ENCODE data around the gene NDUFAF8. TPM values are rescaled to one million over a fixed set of nuclear protein-coding genes. Genes with fewer than 3 reads are reported as not detected.

Gene NDUFAF8
- total RNA-seq, 2 donors from 2014 or later = 23.2 to 29.9 TPM

DNA sequence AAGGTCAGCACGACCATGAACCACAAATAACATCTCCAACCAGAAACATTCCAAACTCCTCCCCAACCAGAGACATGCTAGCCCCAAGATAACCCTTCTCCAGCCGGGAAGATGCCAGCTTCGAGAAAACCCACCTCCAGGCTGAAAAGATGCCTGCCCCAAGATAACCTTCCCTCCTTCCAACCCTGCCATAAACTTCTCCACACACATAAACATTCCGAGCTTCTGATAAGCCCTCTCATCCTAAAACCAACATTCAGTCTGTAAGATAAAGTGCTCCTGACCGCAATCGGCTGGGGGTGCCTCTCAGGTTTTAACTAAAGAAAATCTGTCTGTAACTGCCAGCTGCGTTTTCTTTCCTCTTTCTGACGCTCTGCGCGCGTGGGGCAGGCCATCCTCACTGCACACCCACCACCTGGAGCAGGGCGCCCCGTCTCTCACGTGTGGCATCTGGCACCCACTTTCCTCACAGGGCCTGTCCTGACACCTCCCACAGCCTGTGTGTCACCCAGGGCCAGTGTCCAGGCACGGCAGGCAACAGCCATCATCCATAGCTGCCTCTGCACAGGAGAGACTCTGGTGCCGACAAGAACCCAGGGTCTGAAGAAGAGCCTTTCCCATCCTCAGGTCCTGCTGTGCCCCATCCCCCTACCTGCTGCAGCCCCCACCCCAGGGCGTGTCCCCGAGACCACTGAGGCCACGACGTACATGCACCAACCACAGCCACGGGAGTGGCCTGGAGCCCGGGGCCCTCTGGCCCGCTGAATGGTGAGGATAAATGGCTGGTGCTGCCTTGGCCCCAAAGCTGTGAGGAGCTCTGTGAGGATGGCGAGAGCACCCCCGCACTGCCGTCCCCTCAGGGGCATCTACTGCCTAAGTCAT is 3.9 kb upstream of the NDUFAF8 start:
- no peak for ATAC-seq
- intact Hi-C loops (cut with DNase I, micrococcal nuclease) = no loop called here

DNA sequence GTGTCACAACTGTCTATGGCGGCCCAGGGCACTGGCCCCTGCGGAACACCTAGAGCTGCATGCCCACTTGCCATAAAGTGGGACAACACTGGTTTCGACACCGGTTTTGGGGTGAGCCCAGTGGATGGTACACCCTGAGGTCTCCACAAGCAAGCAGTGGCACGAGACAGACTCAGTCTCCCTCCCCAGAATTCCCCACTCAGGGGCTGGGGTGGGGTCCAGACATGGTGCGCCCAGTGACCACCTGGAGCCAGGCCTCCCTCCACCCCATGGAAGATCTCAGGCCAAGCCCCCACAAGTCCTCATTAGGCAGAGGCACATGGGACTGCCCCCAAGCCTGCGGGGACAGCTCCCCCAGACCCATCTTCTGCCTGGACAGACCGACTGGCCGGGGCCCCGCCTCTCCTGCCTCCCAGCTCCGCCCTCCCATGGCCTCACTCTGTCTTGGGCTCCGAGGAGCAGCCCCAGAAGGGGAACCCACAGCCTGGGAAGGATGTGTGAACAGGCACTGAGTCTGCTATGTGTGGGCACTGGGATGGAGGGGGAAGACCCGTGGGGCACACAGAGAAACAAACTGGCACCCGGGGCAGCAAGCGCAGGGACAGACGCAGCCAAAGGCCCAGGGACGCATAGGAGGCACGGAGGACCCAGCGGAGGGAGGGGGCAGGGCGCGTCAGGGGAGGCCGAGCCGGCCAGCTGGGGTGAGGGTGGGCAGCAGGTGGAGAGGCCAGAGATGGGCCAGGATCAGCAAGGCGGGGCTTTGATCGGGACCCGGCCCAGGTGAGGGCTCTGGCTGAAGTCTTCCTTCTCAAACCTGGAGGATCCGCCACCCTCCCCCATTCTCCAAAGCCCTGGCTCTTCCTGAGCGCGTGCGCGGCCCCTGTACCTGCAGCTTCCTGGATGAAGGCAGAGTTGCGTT is 3.0 kb upstream of the NDUFAF8 start:
- intact Hi-C loops (cut with DNase I, micrococcal nuclease) = no loop called here
- no peak for DNase-seq
- ATAC-seq = no peak

More for the DNA sequence above, 3.9 kb upstream of the NDUFAF8 start:
- no peak for DNase-seq

DNA sequence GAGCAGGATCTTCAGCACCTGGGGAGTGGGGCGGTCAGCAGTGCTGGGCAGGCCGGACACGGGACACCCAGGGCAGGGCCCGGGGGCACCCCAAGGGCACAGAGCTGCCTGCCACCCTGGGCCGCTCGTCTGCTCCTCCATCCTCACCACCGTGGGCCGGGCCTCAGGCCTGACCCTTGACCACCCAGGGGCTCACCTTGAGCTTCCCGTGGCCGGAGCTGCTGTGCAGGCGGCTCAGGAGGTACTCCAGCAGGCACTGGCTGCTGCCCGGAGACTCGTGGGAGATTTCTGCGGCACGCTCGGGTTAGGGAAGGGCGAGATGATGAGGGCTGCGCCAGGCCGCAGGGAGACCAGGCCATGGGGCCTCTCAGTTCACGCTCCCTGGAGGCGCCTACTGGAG is 2.3 kb upstream of the NDUFAF8 start:
- ATAC-seq (no peak), DNase-seq (no peak)
- intact Hi-C loops (cut with DNase I, micrococcal nuclease) = no loop called here

DNA sequence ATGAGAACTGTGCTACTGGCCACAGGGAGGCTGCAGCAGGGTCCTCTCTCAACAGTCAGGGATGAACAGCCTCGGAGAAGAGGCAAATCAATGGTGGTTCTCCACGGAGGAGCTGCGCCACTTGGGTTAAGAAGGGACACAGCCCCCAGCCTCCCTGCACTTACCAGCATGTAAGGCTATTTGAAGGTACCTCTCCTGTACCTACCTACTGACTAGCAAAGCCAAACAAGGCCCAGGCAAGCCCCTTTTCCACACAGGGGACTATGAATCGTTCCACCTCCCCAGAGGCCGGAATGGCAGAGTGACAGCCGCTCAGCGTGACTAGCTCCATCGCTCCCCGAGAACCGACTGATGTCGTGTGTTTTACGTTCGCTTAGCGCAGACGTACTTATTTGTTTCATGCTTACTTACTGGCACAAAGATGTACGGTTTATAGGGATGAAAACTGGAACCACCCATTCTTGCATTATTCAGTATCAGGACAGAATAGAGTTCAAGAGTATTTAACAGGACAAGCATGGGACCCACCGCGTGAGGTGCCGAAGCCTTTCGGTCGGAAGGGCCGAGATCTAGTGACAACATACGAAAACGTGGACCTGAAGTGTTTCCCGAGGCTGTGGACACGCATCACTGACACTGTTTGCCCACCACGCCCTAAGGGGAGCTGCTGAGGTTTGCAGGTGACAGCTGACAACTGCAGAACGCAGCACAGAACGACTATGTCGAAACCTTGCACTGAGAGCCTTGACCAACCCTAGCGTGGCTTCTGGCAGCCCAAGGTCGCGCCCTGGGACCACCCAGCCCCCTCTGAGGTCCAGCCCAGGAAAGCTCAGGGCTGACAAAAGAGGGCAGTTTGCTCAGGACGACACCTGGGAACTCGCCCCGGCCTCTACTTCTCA is 1.3 kb upstream of the NDUFAF8 start:
- intact Hi-C loops (cut with DNase I, micrococcal nuclease) = no loop called here
- ATAC-seq (no peak), DNase-seq (no peak)

DNA sequence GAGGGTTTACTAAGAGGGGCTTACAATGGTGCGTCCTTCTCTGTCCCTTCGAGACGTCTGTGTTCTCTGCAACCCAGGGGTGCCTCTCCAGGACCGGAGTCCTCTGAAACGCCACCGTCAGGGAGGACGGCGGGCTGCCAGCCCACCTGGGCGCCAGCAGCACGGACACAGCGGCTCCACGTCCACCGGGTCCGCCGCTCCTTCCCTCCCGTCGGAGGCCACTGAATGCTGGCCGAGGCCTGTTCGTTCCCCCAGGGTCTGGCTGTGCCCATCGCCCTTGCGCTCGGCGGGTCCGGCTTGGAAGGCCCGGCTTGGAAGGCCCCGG is 666 bp upstream of the NDUFAF8 start:
- intact Hi-C loops (cut with DNase I, micrococcal nuclease) = no loop called here
- ATAC-seq = no peak
- DNase-seq = no peak

DNA sequence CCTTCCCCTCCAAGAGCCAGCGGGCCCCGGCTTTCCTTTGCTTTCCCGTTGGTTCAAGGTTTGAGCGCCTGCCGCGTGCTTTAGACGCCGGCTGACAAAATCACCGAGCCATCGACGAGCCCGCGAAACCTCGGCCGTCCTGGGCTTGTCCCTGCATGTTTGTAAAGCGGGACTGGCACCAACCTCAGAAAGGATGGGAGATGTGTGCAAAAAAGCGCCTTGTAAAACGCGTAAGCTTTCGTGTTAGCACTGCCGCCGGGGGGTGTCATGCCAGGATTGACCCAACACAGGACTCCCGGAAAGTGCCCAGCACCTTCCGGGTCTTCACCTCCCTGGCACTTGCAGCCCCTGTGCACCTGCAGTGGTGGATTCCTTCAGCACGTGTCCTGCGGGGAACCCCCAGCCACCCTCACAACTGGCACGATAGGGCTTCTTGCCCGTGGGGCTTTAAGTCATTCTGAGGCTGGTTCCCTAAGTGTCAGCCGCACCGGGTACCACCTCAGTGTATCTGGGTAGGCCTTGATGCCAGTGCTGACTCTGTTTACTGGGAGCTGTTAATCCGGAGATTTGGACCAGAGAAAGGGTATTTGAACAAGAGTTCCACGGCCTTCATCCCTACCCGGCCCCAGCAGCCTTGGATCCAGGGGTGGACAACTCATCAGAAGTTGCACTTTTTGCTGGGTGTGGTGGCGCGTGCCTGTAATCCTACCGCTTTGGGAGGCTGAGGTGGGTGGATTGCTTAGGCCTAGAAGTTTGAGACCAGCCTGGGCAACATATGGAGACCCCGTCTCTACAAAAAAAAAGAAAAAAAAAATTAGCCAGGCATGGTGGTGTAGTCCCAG is 817 bp downstream of the NDUFAF8 start:
- intact Hi-C loops (cut with DNase I, micrococcal nuclease) = no loop called here
- ATAC-seq (peak; percentile 2), DNase-seq (peak in 1 of 2 donors; percentile 39)

DNA sequence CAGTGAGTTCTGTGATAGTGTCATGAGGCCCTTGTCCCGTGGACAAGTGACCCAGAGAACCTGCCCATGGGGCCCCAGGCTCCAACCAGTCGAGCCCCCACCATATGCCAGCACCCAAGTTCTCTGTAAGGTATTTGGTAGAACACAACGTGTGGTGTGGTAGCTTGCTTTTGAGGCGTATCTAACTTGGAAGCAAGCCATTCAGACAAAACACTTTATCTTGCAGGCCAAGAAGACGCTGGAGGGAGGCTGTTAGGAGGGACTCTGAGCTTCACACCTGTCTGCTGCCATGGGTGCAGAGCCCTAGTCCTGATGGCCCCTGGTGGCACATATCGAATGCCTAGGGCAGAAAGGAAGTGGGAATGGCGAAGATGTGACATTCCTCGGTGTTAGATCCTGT is 1.6 kb downstream of the NDUFAF8 start:
- no peak for ATAC-seq
- intact Hi-C loops (cut with DNase I, micrococcal nuclease) = no loop called here
- DNase-seq = no peak

DNA sequence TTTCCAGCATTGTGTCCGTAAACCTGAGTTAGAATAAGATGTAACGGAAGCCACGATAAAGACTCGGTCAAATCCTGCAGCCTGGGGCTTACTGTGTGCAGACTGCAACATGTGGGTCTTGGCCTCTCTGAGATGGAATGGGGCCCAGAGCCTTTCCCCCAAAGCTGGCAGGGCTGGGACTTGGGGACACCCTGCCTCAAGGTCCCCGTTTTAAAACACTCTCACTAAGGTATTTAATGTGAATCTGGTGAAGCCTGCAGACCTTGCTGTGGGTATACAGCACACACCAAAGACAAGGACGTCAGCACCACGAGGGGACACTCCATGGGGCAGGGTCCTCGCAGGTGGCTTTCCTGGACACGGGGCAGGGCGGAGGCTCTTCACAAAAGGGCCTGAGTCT is 2.1 kb downstream of the NDUFAF8 start:
- intact Hi-C loops (cut with DNase I, micrococcal nuclease) = no loop called here
- ATAC-seq (no peak), DNase-seq (no peak)

DNA sequence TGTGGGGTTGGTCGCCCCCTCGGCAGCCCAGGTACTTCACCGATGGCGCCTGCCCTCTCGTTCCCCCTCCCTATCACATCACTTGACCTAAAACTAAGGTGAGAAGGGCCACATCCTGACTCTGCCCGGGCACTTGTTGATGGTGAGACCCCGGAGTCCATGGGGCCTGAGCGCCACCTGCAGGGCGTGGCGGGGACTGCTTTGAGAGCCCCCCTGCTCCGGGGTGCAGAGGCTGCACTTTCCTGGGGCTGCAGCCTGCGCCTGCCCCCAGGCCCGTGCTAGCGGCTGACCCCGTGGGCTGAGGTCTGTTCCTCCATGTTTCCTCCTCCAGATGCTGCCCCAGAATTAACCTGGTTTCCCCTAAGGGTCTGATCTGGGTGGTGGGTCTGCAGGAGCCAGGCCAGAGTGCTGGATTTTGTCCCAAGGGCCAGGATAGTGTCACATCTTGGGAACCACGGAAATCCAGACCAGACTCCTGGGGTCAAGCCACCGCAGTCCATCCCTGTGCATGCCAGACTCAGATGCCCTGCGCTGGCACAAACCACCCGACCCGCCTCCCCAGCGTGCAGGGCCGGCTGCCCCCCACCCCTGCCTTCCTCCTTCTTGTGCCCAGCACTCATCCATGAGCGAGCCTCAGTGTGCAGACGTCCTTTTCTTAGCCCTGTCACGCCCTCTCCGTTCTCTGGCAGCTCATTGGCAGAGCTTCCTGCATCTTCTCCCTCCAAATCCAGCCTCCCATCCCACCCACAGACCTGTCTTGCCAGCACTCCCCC is 2.7 kb downstream of the NDUFAF8 start:
- ATAC-seq (no peak), DNase-seq (peak in 1 of 2 donors; percentile 47)
- intact Hi-C loops (cut with DNase I, micrococcal nuclease) = no loop called here

DNA sequence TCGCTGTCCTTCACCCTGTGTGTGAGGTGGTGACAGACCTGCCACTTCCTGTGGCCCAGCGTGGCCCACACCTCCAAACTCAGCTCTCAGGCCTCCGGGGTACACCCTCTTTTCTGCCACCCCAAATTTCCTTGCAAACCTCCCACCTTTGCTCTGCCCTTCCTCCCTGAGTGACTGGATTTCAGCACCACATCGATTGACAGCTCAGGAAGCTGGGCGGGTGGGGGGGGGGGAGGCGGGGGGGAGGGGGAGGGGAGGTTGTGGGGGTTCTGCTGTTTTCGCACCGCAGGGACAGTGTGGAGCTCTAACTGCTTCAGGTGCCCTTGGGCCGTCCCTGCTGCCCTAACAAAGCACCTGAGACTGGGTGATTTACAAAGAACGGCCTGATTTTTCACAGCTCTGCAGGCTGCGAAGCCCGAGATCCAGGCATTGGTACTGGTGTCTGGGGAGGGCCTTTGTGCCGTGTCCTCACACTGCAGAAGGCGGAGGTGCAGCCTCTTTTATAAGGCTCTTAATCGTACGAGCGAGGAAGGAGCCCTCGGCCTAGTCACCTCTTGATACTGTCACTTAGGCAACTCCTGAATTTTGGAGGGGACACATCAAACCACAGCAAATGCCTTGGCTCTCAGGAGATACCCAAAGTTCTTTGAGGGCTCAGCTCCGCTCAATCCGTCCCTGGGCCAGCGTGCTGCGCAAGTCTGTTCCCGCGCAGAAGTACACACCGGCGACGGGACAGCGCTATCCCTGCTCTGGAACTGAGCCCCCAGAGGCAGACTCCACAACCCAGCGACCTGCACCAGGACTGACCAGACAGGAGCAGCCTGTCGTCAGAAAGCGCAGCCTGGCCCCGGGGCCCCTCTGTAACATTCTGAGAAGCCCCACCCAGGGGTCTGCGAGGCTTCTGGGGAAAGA is 3.6 kb downstream of the NDUFAF8 start:
- intact Hi-C loops (cut with DNase I, micrococcal nuclease) = no loop called here
- no peak for ATAC-seq

DNA sequence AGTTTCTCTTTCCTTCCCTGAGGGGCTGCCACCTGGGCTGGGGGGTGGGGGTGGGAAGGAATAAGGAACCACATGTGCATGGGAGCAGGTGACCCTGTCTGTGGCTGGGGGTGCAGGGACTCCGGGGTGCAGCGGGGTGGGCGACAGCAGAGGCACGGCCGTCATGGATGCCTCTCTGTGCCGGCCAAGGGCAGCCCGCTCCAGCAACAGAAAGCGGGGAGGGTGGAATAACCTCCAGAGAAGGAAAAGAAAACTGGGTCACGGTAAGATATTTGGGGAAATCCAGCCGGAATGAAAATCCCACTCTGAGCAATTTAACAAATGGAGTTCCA is 4.2 kb downstream of the NDUFAF8 start:
- ATAC-seq (no peak), DNase-seq (no peak)
- intact Hi-C loops (cut with DNase I, micrococcal nuclease) = no loop called here

More for the DNA sequence above, 3.6 kb downstream of the NDUFAF8 start:
- DNase-seq = no peak

DNA sequence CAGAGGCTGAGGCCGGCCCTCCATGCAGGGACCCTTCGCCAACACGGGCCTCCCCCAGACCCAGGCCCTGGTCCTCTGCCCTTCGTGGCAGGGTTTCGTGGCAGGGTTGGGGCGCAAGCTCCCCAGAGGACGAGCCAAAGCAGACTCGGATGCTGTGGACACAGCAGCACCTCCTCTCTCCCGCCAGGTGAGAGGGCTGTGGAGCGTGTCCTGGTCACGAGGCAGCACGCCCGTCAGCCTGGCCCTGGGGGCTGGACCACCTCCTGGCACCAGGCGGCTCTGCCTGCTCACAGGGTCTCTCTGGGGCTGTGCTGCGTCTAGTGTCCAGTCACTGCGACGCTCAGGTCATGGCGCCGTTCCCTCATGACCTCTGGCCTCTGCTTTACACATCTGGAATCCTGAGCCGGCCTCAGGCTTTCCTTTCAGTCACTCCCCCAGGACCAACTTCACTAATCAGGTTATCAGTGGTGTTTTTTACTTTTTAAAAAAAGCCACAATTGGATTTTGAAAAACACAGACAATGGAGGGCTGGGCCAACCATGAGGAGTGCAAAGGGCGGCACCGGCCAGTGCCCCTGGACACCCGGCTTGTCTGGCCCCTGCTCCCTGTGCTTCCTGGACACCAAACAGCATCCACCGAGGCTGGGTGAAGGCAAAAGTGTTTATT is 5.4 kb downstream of the NDUFAF8 start:
- intact Hi-C loops (cut with DNase I, micrococcal nuclease) = no loop called here
- no peak for ATAC-seq
- no peak for DNase-seq

DNA sequence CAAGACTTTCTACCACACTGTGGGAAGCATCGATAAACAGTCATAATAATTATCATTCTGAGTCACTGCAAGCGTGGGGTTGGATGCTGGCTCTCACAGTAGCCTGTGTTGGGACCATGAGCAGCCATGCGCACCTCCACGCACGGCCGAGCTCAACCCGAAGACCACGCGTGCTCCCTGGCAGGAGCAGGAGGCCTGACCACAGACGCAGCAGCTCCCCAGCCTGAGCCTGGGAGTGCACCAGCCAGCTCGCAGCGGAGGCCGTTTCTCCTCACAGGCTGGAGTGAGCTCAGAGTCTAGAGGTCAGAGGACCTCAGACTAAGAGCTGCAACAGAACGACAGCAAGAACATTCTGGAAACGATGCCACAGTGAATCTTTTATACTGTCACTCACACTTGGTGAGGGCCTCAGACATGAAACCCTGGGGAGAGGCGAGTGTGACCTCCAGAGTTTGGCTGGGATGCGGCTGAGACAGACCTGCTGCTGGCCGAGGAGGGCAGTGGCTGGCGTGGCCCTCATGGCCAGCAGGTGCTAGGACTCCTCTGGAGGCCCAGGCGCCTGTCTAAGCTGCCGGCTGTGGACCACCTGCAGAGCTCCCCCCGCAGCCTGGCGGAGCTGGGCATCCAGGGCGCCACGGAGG is 6.0 kb downstream of the NDUFAF8 start:
- DNase-seq (no peak), ATAC-seq (no peak)
- intact Hi-C loops (cut with DNase I, micrococcal nuclease) = no loop called here

DNA sequence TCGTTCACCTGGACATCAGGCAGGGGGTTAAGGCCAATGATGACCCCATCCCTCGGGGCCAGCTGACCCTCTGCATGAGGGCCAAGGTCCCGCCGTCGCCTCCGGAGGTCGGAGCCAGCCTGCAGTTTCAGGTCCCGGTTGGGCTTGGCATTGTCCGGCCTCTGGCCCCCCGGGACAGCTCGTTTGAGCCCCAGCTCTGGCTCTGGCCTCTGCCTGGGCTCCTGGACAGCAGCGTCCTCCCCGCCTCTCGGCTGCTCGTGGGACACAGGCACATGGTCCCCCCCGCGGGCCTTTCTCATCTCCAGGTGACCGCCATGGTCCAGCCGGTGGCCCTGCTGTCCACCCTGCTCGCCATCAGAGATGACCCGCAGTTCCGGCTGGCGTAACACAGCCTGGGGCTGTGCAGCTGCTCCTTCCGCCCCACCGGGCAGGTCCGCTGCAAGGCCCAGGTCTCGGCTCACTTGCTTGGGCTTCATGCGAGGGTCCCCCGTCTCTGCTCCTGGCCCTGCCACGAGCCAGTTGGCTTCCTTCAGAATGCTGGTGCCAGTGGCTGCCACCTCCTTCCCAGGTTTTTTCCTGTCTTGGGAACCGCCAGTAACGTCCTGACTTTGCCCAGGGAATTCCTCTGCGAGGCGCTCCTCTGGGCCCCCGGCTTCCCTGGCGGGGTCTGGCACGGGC is 6.7 kb downstream of the NDUFAF8 start:
- intact Hi-C loops (cut with DNase I, micrococcal nuclease) = no loop called here
- no peak for ATAC-seq
- no peak for DNase-seq

DNA sequence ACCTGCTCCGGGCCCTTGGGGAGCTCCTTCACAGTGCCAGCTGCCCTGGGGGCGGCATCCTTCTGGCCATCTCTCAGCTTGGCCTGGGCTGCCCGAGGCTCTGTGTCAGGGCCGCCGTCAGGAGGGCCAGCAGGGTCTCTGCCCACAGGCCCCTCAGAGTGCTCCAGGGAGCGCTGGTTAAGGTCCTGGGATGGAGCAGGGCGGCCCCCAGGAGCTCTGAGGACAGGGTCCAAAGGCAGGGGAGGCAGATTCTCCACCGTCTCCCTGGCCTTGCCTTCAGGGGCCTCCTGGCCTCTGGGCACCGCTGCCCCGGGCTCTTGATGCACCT is 7.2 kb downstream of the NDUFAF8 start:
- intact Hi-C loops (cut with DNase I, micrococcal nuclease) = no loop called here
- DNase-seq (no peak), ATAC-seq (no peak)
